ENCODE measurements around the gene SEZ6L. TPM values are rescaled to one million over a fixed set of nuclear protein-coding genes. Genes with fewer than 3 reads are reported as not detected.

SEZ6L gene
- polyA plus RNA-seq, 1 donor from 2014 or later = not detected

DNA sequence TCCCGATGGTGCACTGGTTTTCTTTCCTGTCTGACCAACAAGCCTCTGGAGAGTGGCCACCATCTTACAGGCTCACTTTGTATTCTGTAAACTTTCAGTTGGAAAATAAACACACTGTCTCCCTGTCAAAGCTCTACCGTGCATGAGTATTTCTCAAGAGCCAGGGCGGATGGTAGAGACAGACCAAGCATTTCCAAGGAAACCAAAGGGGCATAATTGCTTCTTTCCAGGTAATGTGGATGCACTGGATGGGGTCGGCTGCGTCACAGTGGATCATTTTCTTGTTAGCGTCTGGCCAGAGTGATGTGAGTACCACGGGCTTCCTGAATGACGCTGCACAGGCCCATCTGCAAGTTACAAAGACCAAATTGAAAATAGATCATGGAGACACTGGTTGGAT, 5.1 kb upstream of the SEZ6L start:
- Mint-ChIP-seq H3K4me1 (peaks cover 1 to 10% (median 4%) of the 10 kb centered on the region in 3 donors), H3K4me3 (no peak overlapping the region), H3K27ac (no peak overlapping the region), H3K27me3 (peaks cover 33% of the 10 kb centered on the region), H3K36me3 (no peaks in the 10 kb centered on the region), H3K9me3 (peaks cover 0 to 3% (median 0%) of the 10 kb centered on the region in 3 donors)

DNA sequence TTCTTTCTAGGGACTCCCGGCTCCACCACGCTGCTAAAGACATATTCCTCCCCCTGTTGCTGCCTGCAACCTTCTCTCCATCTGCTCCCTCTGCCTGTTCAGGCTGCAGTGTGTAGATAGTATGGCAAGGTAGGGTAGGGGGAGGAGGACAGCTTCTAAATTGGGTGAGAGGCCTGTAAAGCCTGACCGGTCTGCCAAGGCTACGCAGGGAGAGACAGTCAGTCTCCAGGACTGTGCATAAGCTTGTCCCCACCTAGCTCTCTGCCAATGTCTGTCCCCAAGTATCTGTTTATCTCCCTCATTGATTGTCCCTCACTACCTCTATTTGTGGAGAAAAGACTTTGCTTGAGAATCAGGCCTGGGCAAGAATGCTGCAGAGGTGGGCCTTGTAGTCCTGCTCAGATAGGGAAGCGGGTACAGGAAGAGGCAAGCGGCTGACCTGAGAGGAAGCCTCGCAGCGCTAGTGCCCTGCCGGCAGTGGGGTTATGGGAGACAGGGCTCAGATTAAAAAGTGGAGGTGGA, 871 bp upstream of the SEZ6L start:
- H3K4me1 Mint-ChIP-seq = peaks cover 1 to 10% (median 4%) of the 10 kb centered on the region in 3 donors
- H3K4me3 Mint-ChIP-seq = peak overlapping the region; percentile 55 to 87 (median 62)
- no peaks in the 10 kb centered on the region for H3K36me3 Mint-ChIP-seq
- peak overlapping the region in 1 of 3 donors; percentile 16 for H3K27ac Mint-ChIP-seq
- H3K9me3 Mint-ChIP-seq = peaks cover 0 to 3% (median 0%) of the 10 kb centered on the region in 3 donors
- peaks cover 56% of the 10 kb centered on the region for H3K27me3 Mint-ChIP-seq

GRCh38 chr22:26168939-26169314, 335 bp upstream of the SEZ6L start:
- H3K36me3 Mint-ChIP-seq = no peaks in the 10 kb centered on the region
- H3K4me1 Mint-ChIP-seq = peaks cover 1 to 10% (median 4%) of the 10 kb centered on the region in 3 donors
- H3K27ac Mint-ChIP-seq = peak overlapping the region in 1 of 3 donors; percentile 16
- peaks cover 0 to 3% (median 0%) of the 10 kb centered on the region in 3 donors for H3K9me3 Mint-ChIP-seq
- H3K4me3 Mint-ChIP-seq = peak overlapping the region; percentile 55 to 87 (median 62)
- H3K27me3 Mint-ChIP-seq = peaks cover 58% of the 10 kb centered on the region

- Mint-ChIP-seq H3K9me3 (peaks cover 0 to 3% (median 0%) of the 10 kb centered on the region in 3 donors), H3K4me1 (peaks cover 1 to 10% (median 4%) of the 10 kb centered on the region in 3 donors), H3K27me3 (peaks cover 53% of the 10 kb centered on the region), H3K27ac (no peak overlapping the region), H3K36me3 (no peaks in the 10 kb centered on the region), H3K4me3 (peak overlapping the region in 3 of 4 donors; percentile 46 to 60 (median 49))
Observed at GRCh38 chr22:26170112-26170492, 840 bp downstream of the SEZ6L start.

DNA sequence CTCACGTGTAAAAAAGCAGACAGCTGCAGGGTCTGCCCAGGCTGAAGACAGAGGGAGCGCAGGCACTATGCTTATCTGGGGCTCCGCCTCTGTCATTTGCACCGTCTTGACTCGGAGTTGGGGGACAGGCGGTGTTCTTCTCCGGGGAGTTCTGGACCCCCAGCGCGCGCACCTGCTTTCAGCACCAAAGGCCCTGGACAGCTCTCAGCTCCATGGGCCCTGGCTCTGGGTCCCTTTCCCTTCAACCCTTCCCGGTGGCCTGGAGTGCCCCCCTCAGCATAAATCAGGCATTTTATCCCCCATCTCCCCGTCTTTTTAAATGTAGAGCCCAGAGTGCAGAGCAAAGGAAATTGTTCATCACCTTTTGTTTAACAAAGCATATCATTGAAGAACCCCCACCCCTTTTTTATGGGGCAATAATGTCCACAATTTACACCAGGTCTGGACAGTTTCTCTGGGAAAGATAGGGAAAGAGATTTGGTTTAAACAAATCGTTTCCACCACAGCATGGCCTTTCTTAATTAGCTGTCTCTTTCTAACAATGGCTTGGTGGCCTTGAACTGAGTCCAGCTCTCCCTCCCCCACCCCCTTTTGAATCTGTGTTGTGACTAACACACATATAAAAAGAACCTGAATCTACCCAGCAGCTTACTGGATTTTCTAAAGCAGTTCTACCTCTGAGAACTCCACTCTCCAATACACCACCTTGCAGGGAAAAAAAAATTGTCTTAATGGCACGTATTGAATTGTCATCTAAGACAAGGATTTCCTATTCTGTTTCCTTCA, 1.7 kb downstream of the SEZ6L start:
- Mint-ChIP-seq H3K36me3 (no peaks in the 10 kb centered on the region), H3K4me1 (peaks cover 1 to 10% (median 4%) of the 10 kb centered on the region in 3 donors), H3K4me3 (peak overlapping the region in 1 of 4 donors; percentile 69), H3K27ac (no peak overlapping the region), H3K9me3 (peaks cover 0 to 3% (median 0%) of the 10 kb centered on the region in 3 donors), H3K27me3 (peaks cover 47% of the 10 kb centered on the region)

DNA sequence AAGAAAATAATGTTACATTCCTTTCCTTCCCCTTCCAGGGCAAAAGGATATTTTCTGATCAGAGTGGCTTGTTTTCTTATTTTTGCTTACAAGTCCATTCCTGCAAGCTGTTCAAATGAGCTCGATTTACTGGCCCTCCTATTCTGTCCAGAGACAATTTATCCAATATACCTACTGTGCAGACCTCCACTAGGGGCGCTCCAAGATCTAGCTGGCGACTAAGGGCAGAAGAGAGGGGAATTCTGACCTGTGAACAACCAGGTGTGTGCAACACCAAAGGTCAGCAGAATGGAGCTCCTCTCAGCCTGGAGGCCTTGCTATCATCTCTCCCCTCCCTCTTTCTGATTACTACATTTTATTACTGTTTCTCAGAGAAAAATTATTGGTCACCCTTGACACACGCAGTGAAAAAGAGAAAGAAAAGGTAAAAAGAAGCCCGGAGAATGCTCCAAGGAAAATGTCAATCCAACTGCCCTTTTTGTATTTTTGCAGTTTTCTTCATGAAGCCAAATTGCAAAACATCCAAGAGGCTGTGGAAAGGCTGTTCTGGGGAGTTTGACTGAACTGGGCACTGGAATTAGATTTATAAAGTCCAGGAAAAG, 3.2 kb downstream of the SEZ6L start:
- Mint-ChIP-seq H3K4me1 (peaks cover 1 to 6% (median 4%) of the 10 kb centered on the region in 3 donors), H3K4me3 (peak overlapping the region in 1 of 4 donors; percentile 32), H3K9me3 (peaks cover 0 to 4% (median 0%) of the 10 kb centered on the region in 3 donors), H3K36me3 (no peaks in the 10 kb centered on the region), H3K27me3 (peaks cover 48% of the 10 kb centered on the region), H3K27ac (no peak overlapping the region)

GRCh38 chr22:26174280-26174679, 5.0 kb downstream of the SEZ6L start:
- H3K27ac Mint-ChIP-seq = no peak overlapping the region
- H3K27me3 Mint-ChIP-seq = peaks cover 35% of the 10 kb centered on the region
- H3K36me3 Mint-ChIP-seq = no peaks in the 10 kb centered on the region
- peaks cover 0 to 4% (median 0%) of the 10 kb centered on the region in 3 donors for H3K9me3 Mint-ChIP-seq
- H3K4me3 Mint-ChIP-seq = no peak overlapping the region
- no peaks in the 10 kb centered on the region for H3K4me1 Mint-ChIP-seq

DNA sequence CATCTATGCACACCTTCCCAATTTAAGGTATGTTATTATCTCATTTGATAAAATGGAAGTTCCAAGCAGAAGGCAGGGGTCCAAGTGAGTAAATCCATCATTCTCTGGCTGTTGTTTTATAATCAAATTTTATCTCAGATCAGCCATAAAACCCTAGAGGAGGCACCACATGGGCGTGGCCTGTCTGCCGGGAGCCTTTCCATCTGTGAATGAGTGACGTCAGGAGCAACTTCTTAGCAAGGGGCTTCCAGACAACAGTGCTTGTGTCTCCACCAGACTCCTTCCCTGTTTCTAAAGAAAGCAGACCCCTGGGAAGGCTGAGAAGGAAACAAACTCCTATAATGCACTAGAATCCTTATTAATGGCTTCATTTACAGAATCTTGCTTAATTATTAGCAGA, 13.5 kb downstream of the SEZ6L start:
- Mint-ChIP-seq H3K9me3 (peaks cover 3 to 10% (median 9%) of the 10 kb centered on the region in 3 donors), H3K27ac (no peak overlapping the region), H3K36me3 (no peaks in the 10 kb centered on the region), H3K4me1 (no peaks in the 10 kb centered on the region), H3K27me3 (no peaks in the 10 kb centered on the region), H3K4me3 (no peak overlapping the region)

- Mint-ChIP-seq H3K27ac (no peak overlapping the region), H3K36me3 (no peaks in the 10 kb centered on the region), H3K4me1 (no peaks in the 10 kb centered on the region), H3K9me3 (peaks cover 3 to 10% (median 9%) of the 10 kb centered on the region in 3 donors), H3K4me3 (no peak overlapping the region), H3K27me3 (no peaks in the 10 kb centered on the region)
Observed at GRCh38 chr22:26185190-26185589, 15.9 kb downstream of the SEZ6L start.

- Mint-ChIP-seq H3K9me3 (peaks cover 7 to 13% (median 12%) of the 10 kb centered on the region in 3 donors), H3K4me1 (no peaks in the 10 kb centered on the region), H3K27me3 (no peaks in the 10 kb centered on the region), H3K36me3 (no peaks in the 10 kb centered on the region), H3K27ac (no peak overlapping the region), H3K4me3 (no peak overlapping the region)
Observed at GRCh38 chr22:26188341-26188740, 19.1 kb downstream of the SEZ6L start.

DNA sequence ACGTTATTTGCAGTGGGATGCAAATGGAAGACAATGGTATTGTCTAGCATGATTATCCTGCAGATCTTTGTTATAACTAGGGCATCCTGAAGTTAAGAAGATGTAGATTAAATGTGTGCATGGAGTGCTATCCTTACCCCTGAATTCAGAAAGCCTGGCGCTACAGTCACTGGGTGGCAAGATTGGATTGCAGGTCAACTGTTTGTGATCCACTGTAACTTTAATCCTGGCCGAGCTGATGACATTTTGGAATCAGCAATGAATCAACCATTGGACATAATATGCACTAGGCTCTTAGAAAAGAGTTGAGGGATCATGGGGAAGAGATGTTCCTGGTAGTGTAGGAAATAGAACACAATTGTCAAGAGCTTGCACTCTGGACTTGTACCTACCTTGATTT, 25.1 kb downstream of the SEZ6L start:
- H3K27ac Mint-ChIP-seq = no peak overlapping the region
- H3K27me3 Mint-ChIP-seq = peaks cover 4% of the 10 kb centered on the region
- H3K9me3 Mint-ChIP-seq = peaks cover 2 to 4% (median 4%) of the 10 kb centered on the region in 3 donors
- no peaks in the 10 kb centered on the region for H3K36me3 Mint-ChIP-seq
- H3K4me3 Mint-ChIP-seq = no peak overlapping the region
- H3K4me1 Mint-ChIP-seq = no peaks in the 10 kb centered on the region

DNA sequence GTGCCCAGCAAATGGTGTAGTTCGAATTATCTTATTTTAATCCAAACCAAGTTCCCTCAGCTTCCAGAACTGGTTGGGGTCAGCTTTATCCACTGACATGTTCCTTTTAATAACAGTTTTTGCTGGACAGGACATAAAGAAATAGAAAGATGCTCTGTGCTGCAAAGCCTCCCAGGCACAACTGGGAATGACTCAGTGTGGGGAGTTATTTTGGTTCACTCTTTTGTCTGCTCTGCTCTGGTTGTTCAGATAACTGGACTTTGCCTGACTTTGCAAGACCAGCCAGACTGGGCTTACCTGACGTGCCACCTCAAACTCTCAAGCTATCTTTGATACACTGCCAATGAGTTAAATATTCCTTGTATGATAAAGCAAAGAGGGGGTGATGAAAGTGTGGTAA, 25.6 kb downstream of the SEZ6L start:
- H3K27ac Mint-ChIP-seq = no peak overlapping the region
- H3K27me3 Mint-ChIP-seq = peaks cover 4% of the 10 kb centered on the region
- H3K4me1 Mint-ChIP-seq = no peaks in the 10 kb centered on the region
- no peaks in the 10 kb centered on the region for H3K36me3 Mint-ChIP-seq
- no peak overlapping the region for H3K4me3 Mint-ChIP-seq
- H3K9me3 Mint-ChIP-seq = peaks cover 2 to 4% (median 4%) of the 10 kb centered on the region in 3 donors

DNA sequence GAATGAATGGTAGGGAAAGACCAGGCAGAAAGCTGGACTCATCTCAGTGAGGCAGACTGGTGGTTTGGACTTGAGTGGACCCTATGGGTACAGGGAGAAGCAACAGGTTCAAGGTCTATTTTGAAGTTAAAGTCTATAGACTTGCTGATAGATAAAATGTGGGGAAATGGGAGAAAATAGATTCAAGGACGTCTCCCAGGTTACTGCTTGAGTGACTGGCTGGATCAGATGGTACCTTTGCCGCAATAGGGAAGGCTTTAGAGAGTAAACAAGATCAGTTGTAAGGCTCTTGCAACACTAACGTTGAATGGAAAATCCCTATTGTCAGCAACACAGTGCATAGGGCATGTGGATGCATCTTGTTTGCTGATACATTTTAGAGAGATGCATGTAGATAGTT, 27.4 kb downstream of the SEZ6L start:
- Mint-ChIP-seq H3K27ac (no peak overlapping the region), H3K4me3 (no peak overlapping the region), H3K9me3 (peaks cover 2 to 4% (median 3%) of the 10 kb centered on the region in 3 donors), H3K4me1 (no peaks in the 10 kb centered on the region), H3K36me3 (no peaks in the 10 kb centered on the region), H3K27me3 (peaks cover 4% of the 10 kb centered on the region)

GRCh38 chr22:26197425-26197824, 28.2 kb downstream of the SEZ6L start:
- Mint-ChIP-seq H3K27ac (no peak overlapping the region), H3K4me3 (no peak overlapping the region)

DNA sequence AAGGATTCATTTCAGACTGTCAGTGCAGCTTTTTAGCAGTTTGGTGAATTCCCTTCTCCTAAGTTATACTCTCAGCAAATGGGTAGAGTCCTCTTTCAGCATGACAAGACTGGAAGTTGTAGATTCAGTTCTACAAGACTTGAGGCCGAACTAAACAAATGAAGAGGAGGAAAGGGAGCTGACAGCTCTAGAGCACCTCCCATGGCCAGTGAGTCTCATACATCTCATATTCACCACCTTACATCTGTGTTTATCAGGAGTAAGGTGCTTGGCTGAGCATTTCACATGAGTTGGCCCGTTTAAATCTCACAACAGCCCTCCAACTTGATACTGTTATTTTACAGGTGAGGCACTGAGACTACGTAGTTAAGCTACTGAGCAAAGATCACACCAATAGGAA, 30.4 kb downstream of the SEZ6L start:
- Mint-ChIP-seq H3K27ac (no peak overlapping the region), H3K4me1 (no peaks in the 10 kb centered on the region), H3K9me3 (no peaks in the 10 kb centered on the region), H3K36me3 (no peaks in the 10 kb centered on the region), H3K4me3 (no peak overlapping the region), H3K27me3 (peaks cover 11% of the 10 kb centered on the region)

More at GRCh38 chr22:26197425-26197824, 28.2 kb downstream of the SEZ6L start:
- no peaks in the 10 kb centered on the region for H3K4me1 Mint-ChIP-seq
- no peaks in the 10 kb centered on the region for H3K9me3 Mint-ChIP-seq
- no peaks in the 10 kb centered on the region for H3K36me3 Mint-ChIP-seq
- peaks cover 9% of the 10 kb centered on the region for H3K27me3 Mint-ChIP-seq

All from IgD-negative memory B cell (primary cell).